ENCODE results near the gene RAB44.

RAB44 gene

DNA sequence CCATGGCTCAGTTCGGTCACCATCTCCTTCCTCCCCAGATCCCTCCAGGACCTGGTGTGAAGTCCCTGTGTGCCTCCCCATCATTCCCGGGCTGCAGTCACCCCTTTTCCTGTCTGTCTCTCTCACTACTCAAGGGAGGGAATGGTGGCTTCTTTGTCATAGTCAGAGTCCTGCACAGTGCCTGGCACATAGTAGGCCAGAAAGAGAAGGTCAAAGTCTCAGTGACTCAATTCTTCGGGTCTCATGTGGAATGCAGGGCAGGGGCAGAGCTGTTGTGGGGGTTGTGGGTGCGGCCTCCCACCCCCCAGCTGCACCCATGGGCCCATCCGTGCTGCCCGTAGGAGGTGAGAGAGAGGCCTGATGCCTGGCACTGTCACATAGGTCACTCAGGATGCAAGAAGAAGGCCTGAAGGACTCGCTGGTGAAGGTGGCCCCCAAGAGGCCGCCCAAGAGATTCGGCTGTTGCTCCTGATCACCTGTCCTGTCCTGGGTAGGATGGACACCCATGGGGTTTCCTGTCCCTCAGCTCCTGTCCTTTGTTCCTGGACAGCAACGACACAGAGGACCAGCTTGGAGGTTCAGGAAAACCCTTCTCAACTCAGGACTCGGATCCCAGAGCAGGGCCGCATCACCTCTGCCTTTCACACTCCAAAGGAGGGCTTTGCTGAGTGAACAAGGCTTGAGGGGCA, 34.1 kb downstream of the RAB44 start:
- no peak overlapping the region for H4K91ac ChIP-seq (ENCODE audit: low read length)
- DNase-seq, result no peak
- H3K14ac ChIP-seq (ENCODE audit: low read length in 2 of 2), result no peak overlapping the region
- peaks cover 0 to 16% of the 10 kb centered on the region in 2 experiments for H3K27me3 ChIP-seq (ENCODE audit: control insufficient read depth in 1 of 2, insufficient read depth in 1 of 2, low read length in 2 of 2)
- no peak overlapping the region for H2BK120ac ChIP-seq (ENCODE audit: low read depth, low read length)
- no peaks in the 10 kb centered on the region for H3K36me3 ChIP-seq (ENCODE audit: control insufficient read depth in 1 of 2, insufficient read depth in 2 of 2, low read depth in 1 of 2, low read length in 2 of 2)
- no peak overlapping the region for H2AFZ ChIP-seq (ENCODE audit: low read depth, low read length)
- H2AK5ac ChIP-seq (ENCODE audit: low read length, severe bottlenecking), result no peak overlapping the region
- no peak overlapping the region for H3K23ac ChIP-seq (ENCODE audit: low read length in 2 of 2)
- no peak overlapping the region for H3K9ac ChIP-seq (ENCODE audit: low read length)
- H3K9me3 ChIP-seq (ENCODE audit: control insufficient read depth, low read length), result no peaks in the 10 kb centered on the region
- no peaks in the 10 kb centered on the region for H3K79me1 ChIP-seq (replicated peaks; ENCODE audit: low read length, poor library complexity, severe bottlenecking)
- H3K4me2 ChIP-seq (ENCODE audit: low read length, poor library complexity, severe bottlenecking), result no peak overlapping the region
- H2BK15ac ChIP-seq (ENCODE audit: low read depth, poor library complexity, severe bottlenecking), result no peak overlapping the region
- H3K18ac ChIP-seq (ENCODE audit: low read depth in 1 of 2, low read length in 2 of 2), result no peak overlapping the region
- H3K27ac ChIP-seq (ENCODE audit: low read length, poor library complexity, severe bottlenecking), result no peak overlapping the region
- H4K8ac ChIP-seq (ENCODE audit: low read length), result no peak overlapping the region
- no peak overlapping the region for H2BK12ac ChIP-seq (ENCODE audit: low read length in 2 of 2)
- WGBS, result 82% methylated on average over 11 of the region's 12 CpGs
- H3K4ac ChIP-seq (ENCODE audit: low read depth in 1 of 2, low read length in 2 of 2), result no peak overlapping the region
- peaks cover 13% of the 10 kb centered on the region for H3K4me1 ChIP-seq (ENCODE audit: control insufficient read depth, insufficient read depth, low read depth, low read length)
- H2BK5ac ChIP-seq (ENCODE audit: low read depth, low read length, poor library complexity, severe bottlenecking), result no peak overlapping the region
- H3K4me3 ChIP-seq (ENCODE audit: insufficient read depth in 1 of 2, low read depth in 1 of 2, low read length in 2 of 2), result no peak overlapping the region

DNA sequence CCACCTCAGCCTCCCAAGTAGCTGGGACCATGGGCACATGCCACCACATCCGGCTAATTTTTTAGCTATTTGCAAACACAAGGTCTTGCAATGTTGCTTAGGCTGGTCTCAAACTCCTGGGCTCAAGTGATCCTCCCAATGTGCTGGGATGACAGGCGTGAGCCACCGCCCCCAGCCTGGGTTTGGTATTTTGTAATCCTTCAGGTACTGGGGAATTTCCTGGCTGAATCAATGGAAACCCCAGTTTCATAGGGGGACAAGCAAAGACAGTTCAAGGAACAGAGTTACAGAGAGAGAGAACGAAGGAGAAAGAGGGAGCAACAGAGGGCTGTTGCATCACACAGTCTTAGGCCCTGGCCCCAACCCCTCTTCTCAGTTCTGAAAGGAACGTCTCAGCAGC, 35.7 kb downstream of the RAB44 start:
- Histone ChIP-seq H3K14ac (ENCODE audit: low read length in 2 of 2) (no peak overlapping the region), H2AFZ (ENCODE audit: low read depth, low read length) (no peak overlapping the region), H3K4me1 (ENCODE audit: control insufficient read depth, insufficient read depth, low read depth, low read length) (peaks cover 15% of the 10 kb centered on the region), H3K4ac (ENCODE audit: low read depth in 1 of 2, low read length in 2 of 2) (no peak overlapping the region), H3K27me3 (ENCODE audit: control insufficient read depth in 1 of 2, insufficient read depth in 1 of 2, low read length in 2 of 2) (peaks cover 0 to 16% of the 10 kb centered on the region in 2 experiments), H2BK120ac (ENCODE audit: low read depth, low read length) (no peak overlapping the region), H2BK15ac (ENCODE audit: low read depth, poor library complexity, severe bottlenecking) (no peak overlapping the region), H2BK5ac (ENCODE audit: low read depth, low read length, poor library complexity, severe bottlenecking) (no peak overlapping the region), H2AK5ac (ENCODE audit: low read length, severe bottlenecking) (no peak overlapping the region), H4K91ac (ENCODE audit: low read length) (no peak overlapping the region), H4K8ac (ENCODE audit: low read length) (no peak overlapping the region), H3K27ac (ENCODE audit: low read length, poor library complexity, severe bottlenecking) (no peak overlapping the region), H2BK12ac (ENCODE audit: low read length in 2 of 2) (no peak overlapping the region), H3K79me1 (replicated peaks; ENCODE audit: low read length, poor library complexity, severe bottlenecking) (no peaks in the 10 kb centered on the region), H3K36me3 (ENCODE audit: control insufficient read depth in 1 of 2, insufficient read depth in 2 of 2, low read depth in 1 of 2, low read length in 2 of 2) (no peaks in the 10 kb centered on the region), H3K4me2 (ENCODE audit: low read length, poor library complexity, severe bottlenecking) (no peak overlapping the region), H3K4me3 (ENCODE audit: insufficient read depth in 1 of 2, low read depth in 1 of 2, low read length in 2 of 2) (no peak overlapping the region), H3K9me3 (ENCODE audit: control insufficient read depth, low read length) (no peaks in the 10 kb centered on the region), H3K18ac (ENCODE audit: low read depth in 1 of 2, low read length in 2 of 2) (no peak overlapping the region), H3K9ac (ENCODE audit: low read length) (no peak overlapping the region), H3K23ac (ENCODE audit: low read length in 2 of 2) (no peak overlapping the region)
- DNase-seq, result no peak
- WGBS, result 97% methylated on average over 4 of the region's 5 CpGs

DNA sequence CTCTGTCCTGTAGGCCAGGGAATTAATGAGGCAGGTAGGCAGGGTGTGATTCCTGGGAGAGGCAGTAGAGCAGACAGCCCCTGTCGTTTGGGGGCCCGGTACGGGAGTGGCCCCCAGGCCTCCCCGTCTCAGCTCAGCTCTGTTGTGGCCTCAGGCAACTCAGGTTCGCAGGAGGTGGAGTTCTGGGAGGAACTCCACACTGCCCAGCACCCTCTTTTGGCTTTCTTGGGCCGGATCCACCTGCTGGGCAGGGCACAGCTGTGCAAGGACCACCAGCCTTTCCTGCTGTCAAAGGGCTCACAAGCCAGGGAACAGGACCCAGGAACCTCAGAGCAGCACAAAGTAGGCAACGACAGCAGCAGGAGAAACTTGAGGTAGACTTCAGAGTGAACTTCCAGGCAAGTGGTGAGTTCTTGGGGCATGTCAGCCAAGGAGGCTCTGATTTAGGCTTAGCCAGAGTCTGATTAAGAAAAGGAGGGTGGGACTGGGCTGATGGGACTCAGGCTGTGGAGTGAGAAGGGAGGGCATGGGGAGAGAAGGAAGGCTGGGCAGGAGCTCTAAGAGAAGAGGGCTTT, 36.9 kb downstream of the RAB44 start:
- Histone ChIP-seq H3K18ac (ENCODE audit: low read depth in 1 of 2, low read length in 2 of 2) (no peak overlapping the region), H3K4me3 (ENCODE audit: insufficient read depth in 1 of 2, low read depth in 1 of 2, low read length in 2 of 2) (peak overlapping the region in 1 of 2 experiments; percentile 72), H4K91ac (ENCODE audit: low read length) (no peak overlapping the region), H3K14ac (ENCODE audit: low read length in 2 of 2) (no peak overlapping the region), H4K8ac (ENCODE audit: low read length) (peak overlapping the region; percentile 35), H3K9ac (ENCODE audit: low read length) (peak overlapping the region; percentile 84), H2BK120ac (ENCODE audit: low read depth, low read length) (no peak overlapping the region), H2BK5ac (ENCODE audit: low read depth, low read length, poor library complexity, severe bottlenecking) (no peak overlapping the region), H3K9me3 (ENCODE audit: control insufficient read depth, low read length) (no peaks in the 10 kb centered on the region), H3K27me3 (ENCODE audit: control insufficient read depth in 1 of 2, insufficient read depth in 1 of 2, low read length in 2 of 2) (peaks cover 0 to 16% of the 10 kb centered on the region in 2 experiments), H3K36me3 (ENCODE audit: control insufficient read depth in 1 of 2, insufficient read depth in 2 of 2, low read depth in 1 of 2, low read length in 2 of 2) (no peaks in the 10 kb centered on the region), H3K79me1 (replicated peaks; ENCODE audit: low read length, poor library complexity, severe bottlenecking) (no peaks in the 10 kb centered on the region), H2AFZ (ENCODE audit: low read depth, low read length) (no peak overlapping the region), H3K23ac (ENCODE audit: low read length in 2 of 2) (no peak overlapping the region), H3K4ac (ENCODE audit: low read depth in 1 of 2, low read length in 2 of 2) (no peak overlapping the region), H3K4me1 (ENCODE audit: control insufficient read depth, insufficient read depth, low read depth, low read length) (peaks cover 13% of the 10 kb centered on the region), H3K27ac (ENCODE audit: low read length, poor library complexity, severe bottlenecking) (no peak overlapping the region), H2BK12ac (ENCODE audit: low read length in 2 of 2) (no peak overlapping the region), H2BK15ac (ENCODE audit: low read depth, poor library complexity, severe bottlenecking) (no peak overlapping the region), H2AK5ac (ENCODE audit: low read length, severe bottlenecking) (no peak overlapping the region), H3K4me2 (ENCODE audit: low read length, poor library complexity, severe bottlenecking) (no peak overlapping the region)
- DNase-seq, result no peak
- WGBS, result 85% methylated on average over 7 of the region's 7 CpGs

DNA sequence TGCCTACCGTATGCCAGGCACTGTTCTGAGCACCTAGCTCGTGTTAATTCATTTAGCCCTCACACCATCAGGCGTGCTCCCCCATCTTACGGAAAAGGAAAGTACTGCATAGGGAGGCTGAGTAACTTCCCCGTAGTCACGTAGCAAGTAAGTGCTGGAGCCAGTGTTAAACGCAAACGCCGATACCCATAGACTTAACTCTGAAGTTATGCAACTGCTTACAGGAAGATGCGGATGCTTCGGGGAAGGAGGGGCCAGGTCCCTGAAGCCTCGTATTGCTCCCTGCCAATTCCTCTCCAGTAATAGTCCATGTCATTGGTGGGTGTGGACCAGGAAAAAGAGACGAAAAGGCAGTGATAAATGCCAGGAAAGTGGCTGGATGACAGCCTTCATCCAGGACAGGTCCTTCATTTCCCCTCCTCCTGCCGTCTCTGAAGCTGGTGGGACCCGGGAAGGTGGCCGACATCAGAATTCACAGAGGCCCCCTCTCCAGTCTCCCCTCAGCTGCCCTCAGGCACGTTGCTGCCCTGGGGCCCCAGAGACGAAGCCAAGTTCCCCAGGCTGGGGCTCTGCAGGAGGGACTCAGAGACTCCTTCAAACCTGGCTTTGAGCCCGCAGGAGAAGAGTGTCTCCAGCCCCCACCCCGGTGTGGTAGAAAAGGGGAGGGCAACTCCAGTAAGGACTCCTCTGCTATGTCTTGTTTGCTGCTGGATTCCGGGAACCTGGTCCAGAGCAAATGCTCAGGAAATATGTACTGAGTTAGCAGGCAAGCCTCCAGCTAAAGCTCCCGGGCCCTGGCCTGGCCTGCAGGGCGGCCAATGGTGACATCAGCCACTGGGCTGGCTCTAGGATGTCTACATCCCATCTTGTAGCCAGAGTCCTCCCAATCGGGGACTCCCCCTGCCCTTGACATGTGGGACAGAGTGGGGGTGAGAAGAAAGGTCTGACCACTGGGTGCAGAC, 37.8 kb downstream of the RAB44 start:
- Histone ChIP-seq H3K4ac (ENCODE audit: low read depth in 1 of 2, low read length in 2 of 2) (no peak overlapping the region), H3K9me3 (ENCODE audit: control insufficient read depth, low read length) (no peaks in the 10 kb centered on the region), H4K91ac (ENCODE audit: low read length) (no peak overlapping the region), H2BK12ac (ENCODE audit: low read length in 2 of 2) (no peak overlapping the region), H3K27me3 (ENCODE audit: control insufficient read depth in 1 of 2, insufficient read depth in 1 of 2, low read length in 2 of 2) (peaks cover 0 to 16% of the 10 kb centered on the region in 2 experiments), H3K27ac (ENCODE audit: low read length, poor library complexity, severe bottlenecking) (no peak overlapping the region), H3K4me2 (ENCODE audit: low read length, poor library complexity, severe bottlenecking) (no peak overlapping the region), H4K8ac (ENCODE audit: low read length) (no peak overlapping the region), H2BK120ac (ENCODE audit: low read depth, low read length) (peak overlapping the region; percentile 21), H3K14ac (ENCODE audit: low read length in 2 of 2) (no peak overlapping the region), H3K36me3 (ENCODE audit: control insufficient read depth in 1 of 2, insufficient read depth in 2 of 2, low read depth in 1 of 2, low read length in 2 of 2) (no peaks in the 10 kb centered on the region), H3K4me1 (ENCODE audit: control insufficient read depth, insufficient read depth, low read depth, low read length) (peaks cover 15% of the 10 kb centered on the region), H2BK5ac (ENCODE audit: low read depth, low read length, poor library complexity, severe bottlenecking) (no peak overlapping the region), H3K18ac (ENCODE audit: low read depth in 1 of 2, low read length in 2 of 2) (peak overlapping the region in 1 of 2 experiments; percentile 9), H3K4me3 (ENCODE audit: insufficient read depth in 1 of 2, low read depth in 1 of 2, low read length in 2 of 2) (peak overlapping the region in 1 of 2 experiments; percentile 72), H3K9ac (ENCODE audit: low read length) (peak overlapping the region; percentile 84), H2AFZ (ENCODE audit: low read depth, low read length) (no peak overlapping the region), H3K79me1 (replicated peaks; ENCODE audit: low read length, poor library complexity, severe bottlenecking) (no peaks in the 10 kb centered on the region), H3K23ac (ENCODE audit: low read length in 2 of 2) (no peak overlapping the region), H2AK5ac (ENCODE audit: low read length, severe bottlenecking) (no peak overlapping the region), H2BK15ac (ENCODE audit: low read depth, poor library complexity, severe bottlenecking) (no peak overlapping the region)
- 62% methylated on average over 22 of the region's 24 CpGs for WGBS
- peak; percentile 40 for DNase-seq

All from mesenchymal stem cell (in vitro differentiated cells and primary cell).